Gastroesophageal sphincter (tissue), 4 donors: ENCODE measurements around the gene ECI1. TPM values are rescaled to one million over a fixed set of nuclear protein-coding genes. Genes with fewer than 3 reads are reported as not detected.
A peak's percentile ranks its signal among the peaks of the same experiment; 100 is the strongest.

ENCODE experiments used
- ATAC-seq: fragments of 150-250 bp; one replicate; pipeline ENCODE4 v1.9.1; 2016; ENCODE audit warnings: mild to moderate bottlenecking, moderate library complexity
- H3K27ac ChIP-seq, 4 donors: fragments of 200-600 bp; sonication (generic) in 3 of 4; 1 replicate in 3 of 4; 2 replicates in 1 of 4; pipeline ENCODE4 v1.5.1; 2016 to 2019
- H3K27me3 ChIP-seq: fragments of 200-600 bp; sonication (generic); one replicate; pipeline ENCODE4 v1.5.1; 2019
- H3K36me3 ChIP-seq, 2 donors: fragments of 200-600 bp; sonication (generic); one replicate each; pipeline ENCODE4 v1.5.1; 2019; ENCODE audit warnings: control low read depth in 1 of 2
- H3K4me1 ChIP-seq, 3 donors: fragments of 200-600 bp; sonication (generic); 1 replicate in 2 of 3; 2 replicates in 1 of 3; pipeline ENCODE4 v1.5.1; 2016 to 2019; ENCODE audit warnings: control low read depth in 2 of 3
- H3K4me3 ChIP-seq, 2 donors: fragments of 200-600 bp; sonication (generic); one replicate each; pipeline ENCODE4 v1.5.1; 2019; ENCODE audit warnings: mild to moderate bottlenecking in 1 of 2, moderate library complexity in 1 of 2
- H3K9me3 ChIP-seq, 3 donors: fragments of 200-600 bp; sonication (generic); one replicate each; pipeline ENCODE4 v1.5.1; 2017 to 2019; ENCODE audit warnings: control low read depth in 2 of 3
- CTCF ChIP-seq, 4 experiments: fragments of 200-600 bp in 2 of 4; fragments of 450-650 bp in 2 of 4; sonication (generic) in 1 of 4; IDR thresholded peaks; one replicate each; pipeline ENCODE4 v1.5.1; 2017 to 2019; ENCODE audit warnings: antibody characterized with exemption in 4 of 4, mild to moderate bottlenecking in 2 of 4, moderate library complexity in 2 of 4
- EP300 ChIP-seq: sonication (generic); formaldehyde crosslinking; IDR thresholded peaks from one replicate; pipeline ENCODE4 v1.6.1; 2017; ENCODE audit warnings: antibody characterized with exemption, mild to moderate bottlenecking
- POLR2A ChIP-seq, 2 donors: fragments of 450-650 bp; IDR thresholded peaks; one replicate each; pipeline ENCODE4 v1.6.1; 2017; ENCODE audit warnings: antibody characterized with exemption in 2 of 2, mild to moderate bottlenecking in 2 of 2, moderate library complexity in 1 of 2
- POLR2AphosphoS5 ChIP-seq: sonication (generic); formaldehyde crosslinking; IDR thresholded peaks from one replicate; pipeline ENCODE4 v1.6.1; 2017; ENCODE audit warnings: antibody characterized with exemption
- WGBS, 2 donors: methylation state at CpG; one replicate each; pipeline ENCODE4 v1.1.5; 2018; ENCODE audit warnings: low coverage in 1 of 2; 5-methylcytosine and 5-hydroxymethylcytosine counted together
- total RNA-seq, 4 donors: library from RNA; depleted of rRNA; stranded (reverse); fragments of >200 nt; gene quantifications; one replicate each; pipeline ENCODE4 v1.1.0, GENCODE V29; 2016

The ECI1 gene
- total RNA-seq, 4 donors from 2014 or later = 41.9 to 85.1 (median 73.8) TPM

- Histone ChIP-seq H3K9me3 (no peaks in the 10 kb centered on the region), H3K27ac (no peak overlapping the region), H3K36me3 (no peaks in the 10 kb centered on the region), H3K4me1 (peaks cover 0 to 22% (median 9%) of the 10 kb centered on the region in 3 donors), H3K4me3 (peak overlapping the region in 1 of 2 donors; percentile 58), H3K27me3 (peaks cover 61% of the 10 kb centered on the region)
- TF ChIP-seq EP300 (no peak), CTCF (IDR thresholded peaks at IDR 0.05) (no peak), POLR2AphosphoS5 (no peak), POLR2A (IDR thresholded peaks at IDR 0.05) (no peak)
- no peak for ATAC-seq
- no CpG with 5 or more reads among the region's 49 CpGs for WGBS, 2 donors
These were observed 55.8 kb downstream of the ECI1 start for GRCh38 chr16:2195322-2196161.

DNA sequence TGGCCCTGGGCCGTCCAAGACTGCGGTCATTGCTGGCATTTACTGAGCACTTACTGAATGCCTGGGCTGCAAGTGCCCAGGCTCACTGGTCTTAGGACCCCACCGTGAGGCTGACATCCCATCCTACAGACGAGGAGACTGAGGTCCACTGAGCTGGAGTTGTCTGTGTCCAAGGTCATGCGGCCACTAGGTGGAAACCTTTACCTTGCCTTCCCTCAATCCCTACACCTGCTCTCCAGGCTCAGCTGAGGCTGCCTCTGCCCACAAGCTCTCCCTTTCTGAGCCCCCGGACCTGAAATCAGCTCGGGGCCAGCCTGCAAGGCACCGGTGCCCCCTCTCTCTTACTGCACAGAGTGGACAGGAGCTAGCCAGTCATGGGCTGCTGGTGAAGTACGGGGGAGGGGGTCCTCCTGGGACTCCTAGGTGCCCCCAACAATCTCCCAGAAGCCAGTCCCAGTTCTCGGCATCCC is 56.5 kb downstream of the ECI1 start:
- peaks cover 0 to 22% (median 9%) of the 10 kb centered on the region in 3 donors for H3K4me1 ChIP-seq
- no peak overlapping the region for H3K4me3 ChIP-seq
- H3K9me3 ChIP-seq = no peaks in the 10 kb centered on the region
- H3K36me3 ChIP-seq = no peaks in the 10 kb centered on the region
- no peak for TF ChIP-seq EP300
- TF ChIP-seq POLR2A (IDR thresholded peaks at IDR 0.05) = no peak
- TF ChIP-seq CTCF (IDR thresholded peaks at IDR 0.05) = peak in 3 of 4 experiments; percentile 26 to 46 (median 43)
- TF ChIP-seq POLR2AphosphoS5 = no peak
- WGBS, 2 donors = 6% methylated on average over 2 of the region's 10 CpGs; no CpG with 5 or more reads in 1 of the 2 donors
- H3K27ac ChIP-seq = no peak overlapping the region
- peak; percentile 53 for ATAC-seq
- H3K27me3 ChIP-seq = peaks cover 61% of the 10 kb centered on the region

DNA sequence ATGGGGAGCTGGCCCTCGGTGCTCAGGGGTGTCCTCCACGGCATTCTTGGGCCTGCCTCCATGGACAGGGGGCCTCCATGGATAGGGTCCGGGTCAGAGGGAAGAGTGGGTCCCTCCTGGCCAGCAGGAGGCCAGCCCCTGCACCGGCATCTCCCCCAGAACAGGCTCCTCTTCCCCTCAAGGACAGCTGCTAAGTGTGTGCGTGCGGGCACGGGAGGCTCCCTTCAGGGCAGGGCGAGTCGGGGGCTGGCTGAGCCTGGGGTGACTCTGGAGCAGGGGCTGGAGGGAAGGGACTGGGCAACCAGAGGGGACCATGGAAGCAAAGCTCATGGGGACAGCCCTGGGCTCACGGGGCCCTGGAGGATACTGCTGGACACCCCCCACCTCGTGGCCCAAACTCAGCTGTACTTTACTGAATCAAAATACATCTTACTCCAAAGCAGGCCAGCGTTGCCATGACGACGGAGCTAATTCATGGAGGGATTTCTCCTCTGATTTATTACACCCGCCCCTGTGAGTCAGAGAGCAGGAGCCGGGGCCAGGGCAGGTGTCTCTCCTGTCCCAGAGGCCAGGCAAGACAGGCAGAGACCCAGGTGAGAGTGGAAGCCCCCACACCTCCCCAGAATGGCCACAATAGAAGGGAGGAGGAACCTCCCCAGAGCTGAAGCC is 57.1 kb downstream of the ECI1 start:
- H3K36me3 ChIP-seq = no peaks in the 10 kb centered on the region
- no peak for ATAC-seq
- no peak overlapping the region for H3K27ac ChIP-seq
- H3K27me3 ChIP-seq = peaks cover 61% of the 10 kb centered on the region
- WGBS, 2 donors = 60% methylated on average over 1 of the region's 16 CpGs; no CpG with 5 or more reads in 1 of the 2 donors
- peaks cover 0 to 22% (median 9%) of the 10 kb centered on the region in 3 donors for H3K4me1 ChIP-seq
- no peaks in the 10 kb centered on the region for H3K9me3 ChIP-seq
- no peak overlapping the region for H3K4me3 ChIP-seq
- TF ChIP-seq POLR2A (IDR thresholded peaks at IDR 0.05) = no peak
- no peak for TF ChIP-seq EP300
- no peak for TF ChIP-seq CTCF (IDR thresholded peaks at IDR 0.05)
- TF ChIP-seq POLR2AphosphoS5 = no peak

DNA sequence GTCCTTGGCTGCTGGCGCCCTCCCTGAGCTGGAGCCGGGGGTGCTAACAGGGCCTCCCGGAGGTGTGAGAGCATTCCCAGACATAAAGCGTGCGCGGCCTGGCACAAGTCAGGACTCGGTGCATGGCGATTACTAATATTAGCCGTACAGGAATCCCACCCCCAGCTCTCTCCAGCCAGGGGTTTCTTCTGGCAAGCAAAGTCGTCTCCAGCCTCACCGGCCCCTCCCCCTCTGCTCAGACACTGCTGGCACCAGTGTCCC is 60.0 kb downstream of the ECI1 start:
- no peak for ATAC-seq
- no peak overlapping the region for H3K4me3 ChIP-seq
- H3K27me3 ChIP-seq = peaks cover 40% of the 10 kb centered on the region
- no peak overlapping the region for H3K27ac ChIP-seq
- WGBS, 2 donors = 72 to 81% methylated on average over 5 to 8 of the region's 11 CpGs
- H3K4me1 ChIP-seq = peaks cover 0 to 15% (median 9%) of the 10 kb centered on the region in 3 donors
- no peaks in the 10 kb centered on the region for H3K36me3 ChIP-seq
- no peak for TF ChIP-seq EP300
- no peak for TF ChIP-seq POLR2A (IDR thresholded peaks at IDR 0.05)
- TF ChIP-seq CTCF (IDR thresholded peaks at IDR 0.05) = no peak
- TF ChIP-seq POLR2AphosphoS5 = no peak
- H3K9me3 ChIP-seq = no peaks in the 10 kb centered on the region
